ENCODE measurements around the gene MATN4. TPM values are rescaled to one million over a fixed set of nuclear protein-coding genes. Genes with fewer than 3 reads are reported as not detected.

Gene MATN4
- total RNA-seq, 5 donors from 2014 or later (not counting 1 experiment from before 2014, with no cell fraction given): not detected

GRCh38 chr20:45337367-45338120, 29.4 kb upstream of the MATN4 start:
- Histone ChIP-seq H3K36me3 (ENCODE audit: control insufficient read depth in 2 of 2, extremely low read depth in 1 of 2, insufficient read depth in 1 of 2, low read length in 1 of 2) (no peaks in the 10 kb centered on the region), H3K4me1 (ENCODE audit: control insufficient read depth in 1 of 2, extremely low read depth in 1 of 2, insufficient read depth in 2 of 2, low read length in 2 of 2) (no peaks in the 10 kb centered on the region), H3K27me3 (replicated peaks in 1 of 2; ENCODE audit: control insufficient read depth in 2 of 2, extremely low read depth in 1 of 2, insufficient read depth in 2 of 2, low read length in 1 of 2) (no peaks in the 10 kb centered on the region), H3K9me3 (no peaks in the 10 kb centered on the region), H3K4me3 (ENCODE audit: control insufficient read depth in 1 of 2, extremely low read depth in 1 of 2, low read length in 1 of 2) (no peak overlapping the region), H3K27ac (ENCODE audit: low read length) (no peak overlapping the region)
- no peaks in the 10 kb centered on the region for H3K27me3 Mint-ChIP-seq
- H3K4me3 Mint-ChIP-seq: no peak overlapping the region
- WGBS (ENCODE audit: insufficient coverage): 92% methylated on average over 14 of the region's 15 CpGs
- no peaks in the 10 kb centered on the region for H3K4me1 Mint-ChIP-seq
- no peaks in the 10 kb centered on the region for H3K9me3 Mint-ChIP-seq
- CTCF ChIA-PET: no interaction called here
- DNase-seq (no peak), ATAC-seq (replicated peaks in 1 of 4) (no peak)
- H3K27ac Mint-ChIP-seq: no peak overlapping the region
- POLR2A ChIA-PET: no interaction called here
- H3K36me3 Mint-ChIP-seq: no peaks in the 10 kb centered on the region

GRCh38 chr20:45336530-45337366, 28.6 kb upstream of the MATN4 start:
- WGBS (ENCODE audit: insufficient coverage): 95% methylated on average over 8 of the region's 11 CpGs
- H3K4me1 Mint-ChIP-seq: no peaks in the 10 kb centered on the region
- H3K4me3 Mint-ChIP-seq: no peak overlapping the region
- H3K4me1 ChIP-seq (ENCODE audit: control insufficient read depth in 1 of 2, extremely low read depth in 1 of 2, insufficient read depth in 2 of 2, low read length in 2 of 2): no peaks in the 10 kb centered on the region
- H3K27ac ChIP-seq (ENCODE audit: low read length): no peak overlapping the region
- ChIA-PET POLR2A (no interaction called here), CTCF (interaction anchor here in 1 of 2 donors (0.6 kb wide), 1 partner anchor 37 kb away, joined by 3 read pairs; no protein-coding TSS in a partner anchor)
- H3K9me3 Mint-ChIP-seq: no peaks in the 10 kb centered on the region
- H3K27ac Mint-ChIP-seq: no peak overlapping the region
- H3K4me3 ChIP-seq (ENCODE audit: control insufficient read depth in 1 of 2, extremely low read depth in 1 of 2, low read length in 1 of 2): no peak overlapping the region
- H3K27me3 Mint-ChIP-seq: no peaks in the 10 kb centered on the region
- no peaks in the 10 kb centered on the region for H3K36me3 ChIP-seq (ENCODE audit: control insufficient read depth in 2 of 2, extremely low read depth in 1 of 2, insufficient read depth in 1 of 2, low read length in 1 of 2)
- no peaks in the 10 kb centered on the region for H3K27me3 ChIP-seq (replicated peaks in 1 of 2; ENCODE audit: control insufficient read depth in 2 of 2, extremely low read depth in 1 of 2, insufficient read depth in 2 of 2, low read length in 1 of 2)
- H3K36me3 Mint-ChIP-seq: no peaks in the 10 kb centered on the region
- no peaks in the 10 kb centered on the region for H3K9me3 ChIP-seq
- ATAC-seq (replicated peaks in 1 of 4) (no peak), DNase-seq (no peak)

- Mint-ChIP-seq H3K36me3 (no peaks in the 10 kb centered on the region), H3K9me3 (no peaks in the 10 kb centered on the region), H3K4me3 (no peak overlapping the region), H3K4me1 (no peaks in the 10 kb centered on the region), H3K27ac (no peak overlapping the region), H3K27me3 (no peaks in the 10 kb centered on the region)
- no peaks in the 10 kb centered on the region for H3K27me3 ChIP-seq (replicated peaks in 1 of 2; ENCODE audit: control insufficient read depth in 2 of 2, extremely low read depth in 1 of 2, insufficient read depth in 2 of 2, low read length in 1 of 2)
- no peaks in the 10 kb centered on the region for H3K4me1 ChIP-seq (ENCODE audit: control insufficient read depth in 1 of 2, extremely low read depth in 1 of 2, insufficient read depth in 2 of 2, low read length in 2 of 2)
- CTCF ChIA-PET: no interaction called here
- POLR2A ChIA-PET: no interaction called here
- WGBS (ENCODE audit: insufficient coverage): 76% methylated on average over 2 of the region's 3 CpGs
- no peaks in the 10 kb centered on the region for H3K9me3 ChIP-seq
- DNase-seq: no peak
- H3K36me3 ChIP-seq (ENCODE audit: control insufficient read depth in 2 of 2, extremely low read depth in 1 of 2, insufficient read depth in 1 of 2, low read length in 1 of 2): no peaks in the 10 kb centered on the region
- ATAC-seq (replicated peaks in 1 of 4): no peak
- H3K27ac ChIP-seq (ENCODE audit: low read length): no peak overlapping the region
- H3K4me3 ChIP-seq (ENCODE audit: control insufficient read depth in 1 of 2, extremely low read depth in 1 of 2, low read length in 1 of 2): no peak overlapping the region
These were observed 22.4 kb upstream of the MATN4 start for GRCh38 chr20:45330476-45330875.

GRCh38 chr20:45329497-45330319, 21.6 kb upstream of the MATN4 start:
- no peaks in the 10 kb centered on the region for H3K4me1 Mint-ChIP-seq
- Histone ChIP-seq H3K4me1 (ENCODE audit: control insufficient read depth in 1 of 2, extremely low read depth in 1 of 2, insufficient read depth in 2 of 2, low read length in 2 of 2) (no peaks in the 10 kb centered on the region), H3K27ac (ENCODE audit: low read length) (no peak overlapping the region), H3K36me3 (ENCODE audit: control insufficient read depth in 2 of 2, extremely low read depth in 1 of 2, insufficient read depth in 1 of 2, low read length in 1 of 2) (no peaks in the 10 kb centered on the region), H3K9me3 (no peaks in the 10 kb centered on the region), H3K27me3 (replicated peaks in 1 of 2; ENCODE audit: control insufficient read depth in 2 of 2, extremely low read depth in 1 of 2, insufficient read depth in 2 of 2, low read length in 1 of 2) (no peaks in the 10 kb centered on the region), H3K4me3 (ENCODE audit: control insufficient read depth in 1 of 2, extremely low read depth in 1 of 2, low read length in 1 of 2) (no peak overlapping the region)
- WGBS (ENCODE audit: insufficient coverage): 93% methylated on average over 3 of the region's 7 CpGs
- no peaks in the 10 kb centered on the region for H3K36me3 Mint-ChIP-seq
- H3K4me3 Mint-ChIP-seq: no peak overlapping the region
- no peaks in the 10 kb centered on the region for H3K9me3 Mint-ChIP-seq
- H3K27me3 Mint-ChIP-seq: no peaks in the 10 kb centered on the region
- ChIA-PET CTCF (no interaction called here), POLR2A (no interaction called here)
- no peak for DNase-seq
- H3K27ac Mint-ChIP-seq: no peak overlapping the region
- no peak for ATAC-seq (replicated peaks in 1 of 4)

- H3K27me3 Mint-ChIP-seq: no peaks in the 10 kb centered on the region
- H3K4me1 Mint-ChIP-seq: no peaks in the 10 kb centered on the region
- H3K9me3 Mint-ChIP-seq: no peaks in the 10 kb centered on the region
- WGBS (ENCODE audit: insufficient coverage): 96% methylated on average over 2 of the region's 4 CpGs
- ATAC-seq (replicated peaks in 1 of 4): no peak
- Histone ChIP-seq H3K9me3 (no peaks in the 10 kb centered on the region), H3K4me3 (ENCODE audit: control insufficient read depth in 1 of 2, extremely low read depth in 1 of 2, low read length in 1 of 2) (no peak overlapping the region), H3K27me3 (replicated peaks in 1 of 2; ENCODE audit: control insufficient read depth in 2 of 2, extremely low read depth in 1 of 2, insufficient read depth in 2 of 2, low read length in 1 of 2) (no peaks in the 10 kb centered on the region), H3K27ac (ENCODE audit: low read length) (no peak overlapping the region), H3K36me3 (ENCODE audit: control insufficient read depth in 2 of 2, extremely low read depth in 1 of 2, insufficient read depth in 1 of 2, low read length in 1 of 2) (no peaks in the 10 kb centered on the region), H3K4me1 (ENCODE audit: control insufficient read depth in 1 of 2, extremely low read depth in 1 of 2, insufficient read depth in 2 of 2, low read length in 2 of 2) (no peaks in the 10 kb centered on the region)
- ChIA-PET CTCF (no interaction called here), POLR2A (no interaction called here)
- H3K4me3 Mint-ChIP-seq: no peak overlapping the region
- DNase-seq: no peak
- no peak overlapping the region for H3K27ac Mint-ChIP-seq
- H3K36me3 Mint-ChIP-seq: no peaks in the 10 kb centered on the region
These were observed 20.4 kb upstream of the MATN4 start for GRCh38 chr20:45328451-45328850.

GRCh38 chr20:45325371-45325770, 17.3 kb upstream of the MATN4 start:
- H3K4me3 ChIP-seq (ENCODE audit: control insufficient read depth in 1 of 2, extremely low read depth in 1 of 2, low read length in 1 of 2): no peak overlapping the region
- H3K9me3 Mint-ChIP-seq: no peaks in the 10 kb centered on the region
- H3K27me3 ChIP-seq (replicated peaks in 1 of 2; ENCODE audit: control insufficient read depth in 2 of 2, extremely low read depth in 1 of 2, insufficient read depth in 2 of 2, low read length in 1 of 2): no peaks in the 10 kb centered on the region
- H3K4me1 ChIP-seq (ENCODE audit: control insufficient read depth in 1 of 2, extremely low read depth in 1 of 2, insufficient read depth in 2 of 2, low read length in 2 of 2): peaks cover 6 to 15% of the 10 kb centered on the region in 2 experiments
- no peak for ATAC-seq (replicated peaks in 1 of 4)
- WGBS (ENCODE audit: insufficient coverage): 100% methylated on average over 1 of the region's 6 CpGs
- H3K9me3 ChIP-seq: no peaks in the 10 kb centered on the region
- H3K36me3 ChIP-seq (ENCODE audit: control insufficient read depth in 2 of 2, extremely low read depth in 1 of 2, insufficient read depth in 1 of 2, low read length in 1 of 2): no peaks in the 10 kb centered on the region
- CTCF ChIA-PET: interaction anchor here in 1 of 2 donors (1.4 kb wide), 1 partner anchor 111 kb away, joined by 3 read pairs; no protein-coding TSS in a partner anchor
- H3K4me1 Mint-ChIP-seq: peaks cover 7 to 11% (median 9%) of the 10 kb centered on the region in 3 donors
- H3K27me3 Mint-ChIP-seq: no peaks in the 10 kb centered on the region
- DNase-seq: no peak
- H3K27ac ChIP-seq (ENCODE audit: low read length): no peak overlapping the region
- no peaks in the 10 kb centered on the region for H3K36me3 Mint-ChIP-seq
- no peak overlapping the region for H3K27ac Mint-ChIP-seq
- H3K4me3 Mint-ChIP-seq: no peak overlapping the region
- POLR2A ChIA-PET: no interaction called here

Data from T-cell (primary cell).